ENCODE measurements around the gene FHIT. TPM values are rescaled to one million over a fixed set of nuclear protein-coding genes. Genes with fewer than 3 reads are reported as not detected.

Gene FHIT
- polyA plus RNA-seq, 1 of the 3 experiments (the other 2 are of a cell fraction): 0.41 TPM

GRCh38 chr3:60913474-60913873 lies 337.8 kb downstream of the FHIT start:
- Histone ChIP-seq H3K27me3 (ENCODE audit: insufficient read depth) (no peaks in the 10 kb centered on the region), H3K9me2 (no peaks in the 10 kb centered on the region), H4K20me1 (ENCODE audit: insufficient read depth) (no peaks in the 10 kb centered on the region), H3K4me2 (no peak overlapping the region), H3F3A (replicated peaks; ENCODE audit: insufficient read depth) (no peaks in the 10 kb centered on the region), H3K79me2 (ENCODE audit: insufficient read depth) (no peaks in the 10 kb centered on the region), H3K4me1 (ENCODE audit: control insufficient read depth in 1 of 2, insufficient read depth in 2 of 2, low read depth in 1 of 2, low read length in 1 of 2) (no peaks in the 10 kb centered on the region; a peak in 2 of 4 replicates), H3K36me3 (replicated peaks in 1 of 2; ENCODE audit: control insufficient read depth in 1 of 2, insufficient read depth in 2 of 2, low read length in 1 of 2) (no peaks in the 10 kb centered on the region), H3K4me3 (ENCODE audit: low read depth in 2 of 2, low read length in 1 of 2) (no peak overlapping the region), H3K9me3 (no peaks in the 10 kb centered on the region), H2AFZ (ENCODE audit: low read depth) (no peak overlapping the region), H3K27ac (ENCODE audit: low read depth in 2 of 2, low read length in 1 of 2) (no peak overlapping the region), H3K9ac (no peak overlapping the region)
- CTCF ChIA-PET: no interaction called here
- no peak for TF ChIP-seq MXI1 (IDR thresholded peaks at IDR 0.05; ENCODE audit: low read depth, low read length)
- TF ChIP-seq MAX (IDR thresholded peaks at IDR 0.05; ENCODE audit: low read depth): no peak
- no peak for TF ChIP-seq YY1 (IDR thresholded peaks at IDR 0.05; ENCODE audit: low read depth)
- no peak for TF ChIP-seq USF1 (IDR thresholded peaks at IDR 0.05; ENCODE audit: borderline replicate concordance, low read depth)
- TF ChIP-seq RAD21 (IDR thresholded peaks at IDR 0.05; ENCODE audit: low read length): no peak
- no peak for TF ChIP-seq ZBTB33 (IDR thresholded peaks at IDR 0.05; ENCODE audit: borderline replicate concordance, low read depth)
- TF ChIP-seq ELF1 (IDR thresholded peaks at IDR 0.05): no peak
- TF ChIP-seq FOSL2 (IDR thresholded peaks at IDR 0.05; ENCODE audit: borderline replicate concordance, low read depth): no peak
- TF ChIP-seq RCOR1 (IDR thresholded peaks at IDR 0.05; ENCODE audit: low read length): no peak
- no peak for TF ChIP-seq TCF12 (IDR thresholded peaks at IDR 0.05)
- no peak for TF ChIP-seq NRF1 (IDR thresholded peaks at IDR 0.05; ENCODE audit: low read depth, low read length)
- no peak for TF ChIP-seq EZH2phosphoT487 (IDR thresholded peaks at IDR 0.05; ENCODE audit: borderline replicate concordance, low read depth)
- TF ChIP-seq POLR2AphosphoS5 (IDR thresholded peaks at IDR 0.05; ENCODE audit: low read depth, low read length): no peak
- no peak for TF ChIP-seq MEF2A (IDR thresholded peaks at IDR 0.05; ENCODE audit: borderline replicate concordance, low read depth)
- TF ChIP-seq EP300 (IDR thresholded peaks at IDR 0.05; ENCODE audit: borderline replicate concordance in 1 of 2, low read depth in 1 of 2, low read length in 1 of 2): no peak
- no peak for TF ChIP-seq RXRA (IDR thresholded peaks at IDR 0.05; ENCODE audit: borderline replicate concordance, low read depth)
- no peak for DNase-seq
- POLR2A ChIA-PET: no interaction called here
- WGBS (ENCODE audit: low lambda C conversion rate): 100% methylated on average over 1 of the region's 1 CpG

GRCh38 chr3:60912876-60913275 lies 338.4 kb downstream of the FHIT start:
- CTCF ChIA-PET: no interaction called here
- H3K27me3 ChIP-seq (ENCODE audit: insufficient read depth): no peaks in the 10 kb centered on the region
- TF ChIP-seq MEF2A (IDR thresholded peaks at IDR 0.05; ENCODE audit: borderline replicate concordance, low read depth) (no peak), PBX3 (IDR thresholded peaks at IDR 0.05) (no peak), CHD2 (IDR thresholded peaks at IDR 0.05; ENCODE audit: low read length, partially characterized antibody) (no peak), REST (IDR thresholded peaks at IDR 0.05; ENCODE audit: low read depth, low read length) (no peak), NFIC (IDR thresholded peaks at IDR 0.05; ENCODE audit: borderline replicate concordance) (no peak), EZH2phosphoT487 (IDR thresholded peaks at IDR 0.05; ENCODE audit: borderline replicate concordance, low read depth) (no peak), JUND (IDR thresholded peaks at IDR 0.05) (no peak), NRF1 (IDR thresholded peaks at IDR 0.05; ENCODE audit: low read depth, low read length) (no peak), TAF1 (IDR thresholded peaks at IDR 0.05; ENCODE audit: borderline replicate concordance, low read depth, low read length) (no peak), SMC3 (IDR thresholded peaks at IDR 0.05; ENCODE audit: low read depth, low read length) (no peak), GATA2 (CRISPR knock-in tag; IDR thresholded peaks at IDR 0.05) (no peak)

More at GRCh38 chr3:60912876-60913275, 338.4 kb downstream of the FHIT start:
- Histone ChIP-seq H3K4me2 (no peak overlapping the region), H3K4me3 (ENCODE audit: low read depth in 2 of 2, low read length in 1 of 2) (no peak overlapping the region), H4K20me1 (ENCODE audit: insufficient read depth) (no peaks in the 10 kb centered on the region), H3K9ac (no peak overlapping the region), H3F3A (replicated peaks; ENCODE audit: insufficient read depth) (no peaks in the 10 kb centered on the region), H3K79me2 (ENCODE audit: insufficient read depth) (no peaks in the 10 kb centered on the region), H3K9me2 (no peaks in the 10 kb centered on the region), H3K9me3 (no peaks in the 10 kb centered on the region), H3K4me1 (ENCODE audit: control insufficient read depth in 1 of 2, insufficient read depth in 2 of 2, low read depth in 1 of 2, low read length in 1 of 2) (no peaks in the 10 kb centered on the region; a peak in 2 of 4 replicates), H3K27ac (ENCODE audit: low read depth in 2 of 2, low read length in 1 of 2) (no peak overlapping the region), H2AFZ (ENCODE audit: low read depth) (no peak overlapping the region), H3K36me3 (replicated peaks in 1 of 2; ENCODE audit: control insufficient read depth in 1 of 2, insufficient read depth in 2 of 2, low read length in 1 of 2) (no peaks in the 10 kb centered on the region)
- no peak for DNase-seq
- 0% methylated on average over 1 of the region's 1 CpG for WGBS (ENCODE audit: low lambda C conversion rate)
- POLR2A ChIA-PET: no interaction called here
